Mucosa of gallbladder (tissue), 1 donor: ENCODE measurements around the gene PHACTR3. TPM values are rescaled to one million over a fixed set of nuclear protein-coding genes. Genes with fewer than 3 reads are reported as not detected.
A peak's percentile ranks its signal among the peaks of the same experiment; 100 is the strongest.

Experiments
- DNase-seq: peaks from one replicate; pipeline ENCODE4 v3.0.0-alpha.2; 2020; ENCODE audit warnings: low spot score
- total RNA-seq: library from RNA; stranded (reverse); gene quantifications from one replicate; pipeline ENCODE4 v1.2.1, GENCODE V29; 2021
- donor health status: DM: no; HTN: no; CAD: no.

Gene PHACTR3
- total RNA-seq, 1 donor from 2014 or later, result 6.9 TPM

- DNase-seq, result no peak
These were observed 190.2 kb downstream of the PHACTR3 start for GRCh38 chr20:59794555-59794954.

GRCh38 chr20:59800309-59800708 is 196.0 kb downstream of the PHACTR3 start:
- DNase-seq, result no peak

GRCh38 chr20:59802018-59802417 is 197.7 kb downstream of the PHACTR3 start:
- DNase-seq, result no peak

GRCh38 chr20:59802471-59803221 is 198.3 kb downstream of the PHACTR3 start:
- no peak for DNase-seq

- no peak for DNase-seq
These were observed 200.0 kb downstream of the PHACTR3 start for GRCh38 chr20:59804347-59804746.

GRCh38 chr20:59804871-59805665 is 200.7 kb downstream of the PHACTR3 start:
- DNase-seq, result no peak

- DNase-seq, result peak; percentile 6
These were observed 201.6 kb downstream of the PHACTR3 start for GRCh38 chr20:59805786-59806577.

- DNase-seq, result no peak
These were observed 202.2 kb downstream of the PHACTR3 start for GRCh38 chr20:59806578-59806975.

GRCh38 chr20:59807909-59808728 is 203.8 kb downstream of the PHACTR3 start:
- DNase-seq, result peak; percentile 7

GRCh38 chr20:59808729-59809381 is 204.5 kb downstream of the PHACTR3 start:
- peak; percentile 8 for DNase-seq

GRCh38 chr20:59809630-59810448 is 205.5 kb downstream of the PHACTR3 start:
- DNase-seq, result no peak

GRCh38 chr20:59810449-59811187 is 206.3 kb downstream of the PHACTR3 start:
- DNase-seq, result peak; percentile 0

- DNase-seq, result peak; percentile 4
These were observed 207.4 kb downstream of the PHACTR3 start for GRCh38 chr20:59811681-59812171.

- peak; percentile 7 for DNase-seq
These were observed 208.2 kb downstream of the PHACTR3 start for GRCh38 chr20:59812286-59813125.

GRCh38 chr20:59813126-59813947 is 209.0 kb downstream of the PHACTR3 start:
- peak; percentile 7 for DNase-seq

- peak; percentile 6 for DNase-seq
These were observed 209.9 kb downstream of the PHACTR3 start for GRCh38 chr20:59813948-59814839.
